Breast epithelium (tissue), 4 donors: ENCODE measurements around the gene ANKS1B. TPM values are rescaled to one million over a fixed set of nuclear protein-coding genes. Genes with fewer than 3 reads are reported as not detected.

Experiments used
- DNase-seq, 2 donors: peaks; one replicate each; pipeline ENCODE4 v3.0.0-alpha.2; 2019; ENCODE audit warnings: low spot score in 2 of 2
- H3K27ac ChIP-seq, 2 donors: fragments of 200-600 bp; sonication (generic) in 1 of 2; one replicate each; pipeline ENCODE4 v1.5.1; 2016 to 2019; ENCODE audit warnings: mild to moderate bottlenecking in 1 of 2
- H3K27me3 ChIP-seq, 2 donors: fragments of 200-600 bp; sonication (generic) in 1 of 2; one replicate each; pipeline versions ENCODE4 v1.5.1 to v1.6.0; 2017 to 2019; ENCODE audit warnings: control low read depth in 1 of 2, mild to moderate bottlenecking in 1 of 2
- H3K36me3 ChIP-seq: fragments of 200-600 bp; one replicate; pipeline ENCODE4 v1.5.1; 2019
- H3K4me1 ChIP-seq, 2 donors: fragments of 200-600 bp; sonication (generic); one replicate each; pipeline ENCODE4 v1.5.1; 2016 to 2019; ENCODE audit warnings: control low read depth in 1 of 2
- H3K4me3 ChIP-seq, 3 donors: fragments of 200-600 bp; sonication (generic); 1 replicate in 2 of 3; 2 replicates in 1 of 3; pipeline ENCODE4 v1.5.1; 2016 to 2019; ENCODE audit warnings: mild to moderate bottlenecking in 3 of 3, moderate library complexity in 2 of 3
- H3K9me3 ChIP-seq, 2 donors: fragments of 200-600 bp; sonication (generic) in 1 of 2; one replicate each; pipeline ENCODE4 v1.5.1; 2016 to 2019; ENCODE audit warnings: control low read depth in 1 of 2
- CTCF ChIP-seq, 3 donors: fragments of 450-650 bp; IDR thresholded peaks; one replicate each; pipeline ENCODE4 v1.5.1; 2016 to 2017; ENCODE audit warnings: antibody characterized with exemption in 3 of 3, mild to moderate bottlenecking in 3 of 3, moderate library complexity in 3 of 3
- POLR2A ChIP-seq: fragments of 450-650 bp; IDR thresholded peaks from one replicate; pipeline ENCODE4 v1.6.1; 2016; ENCODE audit warnings: antibody characterized with exemption, mild to moderate bottlenecking, moderate library complexity
- POLR2AphosphoS5 ChIP-seq, 3 donors: sonication (generic); formaldehyde crosslinking; IDR thresholded peaks; one replicate each; pipeline ENCODE4 v1.6.1; 2017; ENCODE audit warnings: antibody characterized with exemption in 3 of 3
- intact Hi-C: fragments of 100-400 bp; cut with DNase I; formaldehyde crosslinking; loops from one replicate; pipeline ENCODE4 v1.15.1; 2023; ENCODE audit warnings: low total_unique reads
- total RNA-seq, 3 donors: library from RNA; depleted of rRNA; stranded (reverse); fragments of >200 nt; gene quantifications; one replicate each; pipeline ENCODE4 v1.1.0, GENCODE V29; 2016

Gene ANKS1B
- total RNA-seq, 3 donors from 2014 or later = 16.6 to 115 (median 32.4) TPM

GRCh38 chr12:98922871-98923270, 1061.9 kb downstream of the ANKS1B start:
- H3K27ac ChIP-seq = no peak overlapping the region
- H3K4me3 ChIP-seq = no peak overlapping the region
- H3K9me3 ChIP-seq = no peaks in the 10 kb centered on the region
- no peak for DNase-seq
- H3K4me1 ChIP-seq = no peaks in the 10 kb centered on the region
- no peak for TF ChIP-seq CTCF (IDR thresholded peaks at IDR 0.05)
- no peaks in the 10 kb centered on the region for H3K36me3 ChIP-seq
- intact Hi-C loops = loop anchor here (5.0 kb wide), 1 partner anchor 299 kb away; no protein-coding TSS in a partner anchor
- no peaks in the 10 kb centered on the region for H3K27me3 ChIP-seq

GRCh38 chr12:98918176-98918863, 1066.4 kb downstream of the ANKS1B start:
- intact Hi-C loops = no loop called here
- no peaks in the 10 kb centered on the region for H3K27me3 ChIP-seq
- no peaks in the 10 kb centered on the region for H3K9me3 ChIP-seq
- TF ChIP-seq POLR2AphosphoS5 (IDR thresholded peaks at IDR 0.05) (no peak), POLR2A (no peak), CTCF (IDR thresholded peaks at IDR 0.05) (no peak)
- H3K27ac ChIP-seq = no peak overlapping the region
- no peaks in the 10 kb centered on the region for H3K36me3 ChIP-seq
- no peak for DNase-seq
- H3K4me3 ChIP-seq = no peak overlapping the region
- H3K4me1 ChIP-seq = no peaks in the 10 kb centered on the region

GRCh38 chr12:98916106-98916505, 1068.6 kb downstream of the ANKS1B start:
- no peaks in the 10 kb centered on the region for H3K4me1 ChIP-seq
- no peaks in the 10 kb centered on the region for H3K27me3 ChIP-seq
- no peak overlapping the region for H3K27ac ChIP-seq
- H3K36me3 ChIP-seq = no peaks in the 10 kb centered on the region
- no peaks in the 10 kb centered on the region for H3K9me3 ChIP-seq
- DNase-seq = no peak
- H3K4me3 ChIP-seq = no peak overlapping the region
- intact Hi-C loops = no loop called here
- TF ChIP-seq POLR2AphosphoS5 (IDR thresholded peaks at IDR 0.05) (no peak), POLR2A (no peak), CTCF (IDR thresholded peaks at IDR 0.05) (no peak)

GRCh38 chr12:98912401-98912974, 1072.2 kb downstream of the ANKS1B start:
- no peak for DNase-seq
- Histone ChIP-seq H3K27ac (no peak overlapping the region), H3K27me3 (no peaks in the 10 kb centered on the region), H3K36me3 (no peaks in the 10 kb centered on the region), H3K9me3 (no peaks in the 10 kb centered on the region), H3K4me1 (no peaks in the 10 kb centered on the region), H3K4me3 (no peak overlapping the region)
- intact Hi-C loops = no loop called here
- TF ChIP-seq POLR2A = no peak
- TF ChIP-seq CTCF (IDR thresholded peaks at IDR 0.05) = no peak
- no peak for TF ChIP-seq POLR2AphosphoS5 (IDR thresholded peaks at IDR 0.05)

- intact Hi-C loops = no loop called here
- no peak for DNase-seq
- no peaks in the 10 kb centered on the region for H3K9me3 ChIP-seq
Measured at GRCh38 chr12:98911396-98911795, 1073.3 kb downstream of the ANKS1B start.

More at GRCh38 chr12:98911396-98911795, 1073.3 kb downstream of the ANKS1B start:
- no peaks in the 10 kb centered on the region for H3K36me3 ChIP-seq
- no peak overlapping the region for H3K4me3 ChIP-seq
- H3K27me3 ChIP-seq = no peaks in the 10 kb centered on the region
- H3K4me1 ChIP-seq = no peaks in the 10 kb centered on the region
- no peak overlapping the region for H3K27ac ChIP-seq
- TF ChIP-seq POLR2AphosphoS5 (IDR thresholded peaks at IDR 0.05) = no peak
